HAP-1 (cell line): ENCODE data around the gene ADCY7.
A peak's percentile ranks its signal among the peaks of the same experiment; 100 is the strongest.

Experiments
- DNase-seq, 2 experiments: peaks; one replicate each; pipeline ENCODE4 v3.0.0-alpha.2; 2016 to 2020; ENCODE audit warnings: low spot score in 2 of 2
- H3K27me3 ChIP-seq: fragments of 250-450 bp; sonication (Bioruptor Pico); 2 replicates; pipeline ENCODE4 v1.5.1; 2020; ENCODE audit warnings: low read depth, mild to moderate bottlenecking, moderate library complexity
- H3K36me3 ChIP-seq: fragments of 250-450 bp; sonication (Bioruptor Pico); replicated peaks from 2 replicates; pipeline ENCODE4 v1.5.1; 2020; ENCODE audit warnings: mild to moderate bottlenecking
- H3K4me1 ChIP-seq: fragments of 250-450 bp; sonication (Bioruptor Pico); 2 replicates; pipeline ENCODE4 v1.5.1; 2020; ENCODE audit warnings: mild to moderate bottlenecking
- H3K4me3 ChIP-seq: fragments of 250-450 bp; sonication (Bioruptor Pico); 2 replicates; pipeline ENCODE4 v1.5.1; 2020; ENCODE audit warnings: mild to moderate bottlenecking, moderate library complexity
- H3K9me3 ChIP-seq: fragments of 250-450 bp; sonication (Bioruptor Pico); 2 replicates; pipeline ENCODE4 v1.5.1; 2020; ENCODE audit warnings: mild to moderate bottlenecking, moderate library complexity
- in situ Hi-C: fragments of 300-500 bp; cut with MboI; formaldehyde crosslinking; loops from 3 replicates; pipeline ENCODE4 v1.14.3; 2020; ENCODE audit warnings: low sequenced_read_pairs, inconsistent platforms, mixed read lengths

The ADCY7 gene

DNA sequence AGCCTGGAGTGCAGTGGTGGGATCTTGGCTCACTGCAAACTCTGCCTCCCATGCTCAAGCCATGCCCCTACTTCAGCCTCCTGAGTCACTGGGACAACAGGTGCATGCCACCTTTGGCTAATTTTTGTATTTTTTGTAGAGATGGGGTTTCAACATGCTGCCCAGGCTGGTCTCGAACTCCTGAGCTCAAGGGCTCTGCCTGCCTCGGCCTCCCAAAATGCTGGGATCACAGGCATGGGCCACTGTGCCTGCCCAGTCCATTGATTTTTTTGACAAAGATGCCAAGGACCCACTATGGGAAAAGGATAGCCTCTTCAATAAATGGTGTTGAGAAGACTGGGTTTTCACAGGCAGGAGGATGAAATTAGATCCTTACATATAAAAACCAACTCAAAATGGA, 10.8 kb upstream of the ADCY7 start:
- in situ Hi-C loops: no loop called here
- no peak for DNase-seq
- Histone ChIP-seq H3K36me3 (no peaks in the 10 kb centered on the region; the same call in 1 of the 2 replicates), H3K9me3 (no peaks in the 10 kb centered on the region), H3K4me3 (no peak overlapping the region), H3K27me3 (no peaks in the 10 kb centered on the region), H3K4me1 (peaks cover 10% of the 10 kb centered on the region)

DNA sequence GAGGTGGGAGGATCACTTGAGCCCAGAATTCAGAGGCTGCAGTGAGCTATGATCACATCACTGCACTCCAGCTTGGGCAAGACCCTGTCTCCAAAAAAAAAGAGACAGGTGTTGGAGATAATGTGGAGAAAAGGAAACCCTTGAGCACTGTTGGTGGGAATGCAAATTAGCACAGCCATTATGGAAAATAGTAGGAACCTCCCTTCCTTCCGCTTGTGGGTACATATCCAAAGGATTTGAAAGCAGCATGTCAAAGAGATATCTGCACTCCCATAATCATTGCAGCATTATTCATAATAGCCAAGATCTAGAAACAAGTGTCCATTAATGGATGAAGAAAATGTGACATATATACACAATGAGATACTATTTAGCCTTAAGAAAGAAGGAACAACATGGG, 9.7 kb upstream of the ADCY7 start:
- Histone ChIP-seq H3K4me3 (no peak overlapping the region), H3K9me3 (no peaks in the 10 kb centered on the region), H3K27me3 (no peaks in the 10 kb centered on the region), H3K36me3 (no peaks in the 10 kb centered on the region; the same call in 1 of the 2 replicates), H3K4me1 (peaks cover 10% of the 10 kb centered on the region)
- in situ Hi-C loops: no loop called here
- DNase-seq: no peak

DNA sequence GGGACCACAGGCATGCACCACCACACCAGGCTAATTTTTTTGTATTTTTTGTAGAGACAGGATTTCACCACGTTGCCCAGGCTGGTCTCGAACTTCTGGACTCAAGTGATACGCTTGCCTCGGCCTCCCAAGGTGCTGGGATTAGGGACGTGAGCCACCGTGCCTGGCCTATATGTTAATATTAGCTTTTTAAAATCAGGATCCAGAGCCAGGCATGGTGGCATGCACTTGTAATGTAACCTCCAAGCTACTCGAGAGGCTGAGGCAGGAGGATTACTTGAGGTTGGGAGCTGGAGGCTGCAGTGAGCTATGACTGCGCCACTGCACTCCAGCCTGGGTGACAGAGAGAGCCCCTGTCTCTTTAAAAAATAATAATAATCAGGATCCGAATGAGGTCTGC, 8.5 kb upstream of the ADCY7 start:
- Histone ChIP-seq H3K27me3 (no peaks in the 10 kb centered on the region), H3K4me3 (no peak overlapping the region), H3K4me1 (peaks cover 10% of the 10 kb centered on the region), H3K36me3 (no peaks in the 10 kb centered on the region; the same call in 1 of the 2 replicates), H3K9me3 (no peaks in the 10 kb centered on the region)
- in situ Hi-C loops: no loop called here
- DNase-seq: no peak

DNA sequence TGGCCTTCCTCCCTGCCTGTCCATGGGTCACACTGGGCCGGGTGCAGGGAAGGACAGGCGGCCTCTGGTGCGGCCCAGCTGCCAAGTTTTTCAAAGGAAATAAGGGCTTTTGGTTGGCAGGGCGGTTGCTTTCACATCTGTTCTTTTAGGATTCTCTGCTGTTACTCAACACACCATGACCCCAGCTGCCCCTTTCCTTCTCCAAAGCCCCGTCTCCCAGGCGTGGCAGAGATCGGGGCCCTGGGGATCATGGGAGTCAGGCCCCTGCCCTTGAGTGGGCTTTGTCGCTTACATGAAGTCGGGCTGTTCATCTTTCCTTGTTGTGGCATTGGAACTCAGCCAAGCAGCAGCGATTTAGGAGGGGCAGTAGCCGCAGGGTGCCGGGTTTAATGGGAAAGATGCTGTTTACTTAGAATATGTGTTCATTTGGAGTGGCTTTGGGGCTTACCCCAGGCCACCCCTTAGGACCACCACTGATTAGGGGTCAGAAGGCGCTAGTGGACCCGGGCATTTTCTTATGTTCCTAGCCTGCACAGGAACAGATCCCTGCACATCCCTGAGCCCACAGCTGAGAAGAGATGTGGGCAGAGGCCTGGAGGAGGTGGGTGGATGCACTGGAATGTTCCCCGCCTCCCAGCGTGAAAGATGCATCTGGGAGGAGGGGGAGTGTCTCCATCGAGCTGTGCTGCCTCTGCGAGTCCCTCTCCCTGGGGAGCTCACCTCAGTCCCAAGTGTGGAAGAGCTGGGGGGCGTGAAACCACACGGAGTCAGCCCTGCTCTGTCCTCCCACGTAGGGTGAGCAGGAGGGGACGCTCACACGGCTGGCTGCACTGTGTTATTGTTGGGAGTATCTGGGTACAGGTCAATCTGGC, 6.8 kb upstream of the ADCY7 start:
- Histone ChIP-seq H3K4me3 (no peak overlapping the region), H3K9me3 (no peaks in the 10 kb centered on the region), H3K27me3 (no peaks in the 10 kb centered on the region), H3K4me1 (peaks cover 8% of the 10 kb centered on the region), H3K36me3 (peaks cover 5% of the 10 kb centered on the region; the same call in 1 of the 2 replicates)
- in situ Hi-C loops: no loop called here
- peak in 1 of 2 experiments; percentile 61 for DNase-seq

DNA sequence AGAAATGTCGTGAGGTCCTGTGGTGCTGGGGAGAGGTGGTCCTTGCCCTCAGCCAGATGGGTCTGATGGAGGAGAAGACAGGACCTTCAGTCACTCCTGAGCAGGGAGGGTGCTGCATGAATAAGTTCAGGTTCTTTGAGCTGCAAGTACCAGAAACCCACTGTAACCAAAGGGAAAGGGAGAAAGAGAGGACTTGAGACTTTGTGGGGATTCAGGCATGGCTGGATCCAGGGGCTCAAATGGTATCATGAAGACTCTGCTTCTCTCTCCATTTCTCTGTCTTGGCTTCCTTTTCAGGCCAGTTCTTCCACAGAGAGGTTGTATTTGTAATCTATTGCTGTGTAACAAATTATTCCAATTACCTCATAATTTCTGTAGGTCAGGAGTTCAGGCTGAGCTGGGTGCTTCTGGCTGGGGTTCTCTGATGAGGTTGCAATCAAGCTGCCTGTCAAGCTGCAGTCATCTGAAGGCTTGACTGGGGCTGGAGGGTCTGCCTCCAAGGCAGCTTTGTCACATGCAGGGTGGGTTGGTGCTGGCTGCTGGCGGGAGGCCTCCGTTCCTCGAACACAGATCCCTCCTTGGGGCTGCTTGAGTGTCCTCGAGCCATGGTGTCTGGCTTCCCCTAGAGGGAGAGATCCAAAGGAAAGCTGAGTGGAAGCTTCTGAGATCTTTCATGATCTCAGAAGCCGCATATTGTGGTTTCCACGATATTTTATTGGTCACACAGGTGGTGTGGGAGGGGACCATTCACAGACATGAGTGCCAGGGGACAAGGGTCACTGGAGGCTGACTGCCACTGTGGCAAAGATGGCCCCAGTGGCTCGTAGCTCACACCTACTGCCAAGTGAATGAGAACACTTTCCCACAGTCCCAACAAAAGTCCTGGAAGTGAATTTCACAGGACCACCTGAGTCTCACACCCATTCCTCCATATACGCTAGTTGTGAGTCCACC, 5.9 kb upstream of the ADCY7 start:
- H3K4me3 ChIP-seq: no peak overlapping the region
- DNase-seq: no peak
- peaks cover 8% of the 10 kb centered on the region for H3K4me1 ChIP-seq
- H3K27me3 ChIP-seq: no peaks in the 10 kb centered on the region
- H3K9me3 ChIP-seq: no peaks in the 10 kb centered on the region
- in situ Hi-C loops: no loop called here
- H3K36me3 ChIP-seq: peaks cover 5% of the 10 kb centered on the region; the same call in 1 of the 2 replicates

DNA sequence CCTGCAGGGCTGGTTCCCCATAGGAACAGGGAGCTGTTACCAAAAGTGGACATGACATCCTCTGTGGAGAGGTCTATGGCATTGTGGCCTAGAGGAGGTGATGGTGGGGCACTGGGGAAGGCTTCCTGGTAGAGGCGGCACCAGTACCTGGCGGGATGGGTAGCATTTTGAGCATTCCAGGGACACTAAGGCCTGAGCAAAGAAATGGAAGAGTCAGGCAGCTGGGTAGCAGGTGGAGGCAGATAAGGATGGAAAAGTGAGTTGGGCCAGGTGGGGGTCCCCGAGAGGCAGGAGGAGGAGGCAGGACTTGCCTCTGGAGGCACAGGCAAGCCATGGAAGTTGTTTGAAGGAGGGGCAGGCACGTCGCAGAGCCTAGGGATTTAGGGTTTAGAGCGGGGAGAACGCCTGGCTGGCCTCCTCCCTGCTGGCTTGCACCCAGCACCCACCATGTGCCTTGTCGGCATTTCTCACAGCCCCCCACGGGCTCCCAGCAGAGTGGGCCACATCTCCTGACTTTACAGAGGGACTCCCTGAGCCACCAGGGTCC, 5.1 kb upstream of the ADCY7 start:
- peaks cover 5% of the 10 kb centered on the region; the same call in 1 of the 2 replicates for H3K36me3 ChIP-seq
- in situ Hi-C loops: no loop called here
- H3K4me3 ChIP-seq: no peak overlapping the region
- no peaks in the 10 kb centered on the region for H3K9me3 ChIP-seq
- H3K27me3 ChIP-seq: no peaks in the 10 kb centered on the region
- no peak for DNase-seq
- peaks cover 8% of the 10 kb centered on the region for H3K4me1 ChIP-seq

DNA sequence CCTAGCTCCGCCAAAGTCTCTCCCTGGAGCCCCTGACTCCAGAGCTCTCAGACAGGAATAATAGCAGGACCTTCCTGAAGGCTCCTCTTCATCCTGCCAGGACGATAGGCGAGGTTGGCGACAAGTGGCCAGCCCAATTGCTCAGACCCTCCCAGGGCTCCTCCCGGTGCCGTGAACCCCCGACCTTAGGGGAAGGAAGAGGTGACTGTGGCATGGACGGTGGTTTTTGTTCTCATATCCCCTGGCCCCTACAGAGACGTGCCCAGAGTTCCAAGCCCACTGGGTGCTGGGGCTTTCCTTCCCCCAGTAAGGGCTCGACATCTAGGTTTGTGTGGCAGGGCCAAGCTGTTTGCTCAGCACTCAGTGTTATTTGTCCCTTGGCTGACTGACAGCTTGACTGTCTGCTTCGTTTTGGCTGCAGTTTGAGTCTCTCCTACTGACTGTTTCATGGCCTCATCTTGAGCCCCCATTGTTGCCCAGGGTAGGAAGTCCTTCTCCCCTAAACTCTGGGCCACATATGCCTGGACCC, 4.6 kb upstream of the ADCY7 start:
- H3K9me3 ChIP-seq: no peaks in the 10 kb centered on the region
- H3K27me3 ChIP-seq: no peaks in the 10 kb centered on the region
- peaks cover 5% of the 10 kb centered on the region; the same call in 1 of the 2 replicates for H3K36me3 ChIP-seq
- in situ Hi-C loops: no loop called here
- DNase-seq: no peak
- H3K4me3 ChIP-seq: no peak overlapping the region
- peaks cover 8% of the 10 kb centered on the region for H3K4me1 ChIP-seq

DNA sequence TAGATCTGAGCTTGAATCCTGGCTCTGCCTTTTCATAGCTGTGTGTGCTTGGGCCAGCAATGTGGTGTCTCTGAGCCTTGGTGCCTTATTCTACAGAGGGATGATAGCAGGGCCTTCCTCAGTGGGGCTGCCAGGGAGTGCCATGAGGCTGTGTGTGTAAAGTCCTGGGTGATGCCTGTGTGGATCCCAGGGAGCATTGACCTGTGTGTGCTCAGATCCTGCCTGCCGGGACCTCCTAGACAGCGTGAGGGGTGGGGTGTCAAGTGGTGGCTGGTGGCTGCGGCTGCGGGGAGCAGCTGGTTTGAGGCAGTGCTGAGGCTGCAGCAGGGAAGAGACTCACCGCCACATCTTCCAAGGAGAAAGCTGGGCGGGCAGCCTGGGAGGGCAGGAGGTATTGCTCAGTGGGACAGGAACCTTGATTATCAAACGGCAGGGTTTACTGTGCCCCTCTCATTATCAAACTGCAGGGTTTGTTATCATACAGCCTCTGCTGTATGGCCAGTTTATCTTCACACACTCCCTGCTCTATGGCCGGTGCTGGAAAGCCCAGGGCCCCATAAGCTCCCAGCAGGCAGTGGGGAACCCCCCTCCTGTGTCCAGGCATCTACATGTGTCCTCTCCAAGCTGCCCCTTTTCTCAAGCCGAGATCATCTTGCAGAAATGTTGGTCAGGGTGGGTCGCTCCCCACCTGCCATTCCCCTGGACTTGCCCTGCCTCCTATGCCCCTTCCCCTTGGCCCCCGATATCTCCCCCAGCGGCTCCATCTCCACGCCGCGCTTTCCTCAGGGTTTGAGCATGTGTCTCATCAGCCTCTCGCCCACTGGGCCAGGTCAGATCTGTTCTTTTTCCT, 3.1 kb upstream of the ADCY7 start:
- H3K9me3 ChIP-seq: no peaks in the 10 kb centered on the region
- 0 out of 2 replicates have a peak, but pooled peaks cover 5% of the 10 kb centered on the region for H3K36me3 ChIP-seq
- in situ Hi-C loops: no loop called here
- no peaks in the 10 kb centered on the region for H3K27me3 ChIP-seq
- no peak overlapping the region for H3K4me3 ChIP-seq
- no peak for DNase-seq
- peaks cover 6% of the 10 kb centered on the region for H3K4me1 ChIP-seq

DNA sequence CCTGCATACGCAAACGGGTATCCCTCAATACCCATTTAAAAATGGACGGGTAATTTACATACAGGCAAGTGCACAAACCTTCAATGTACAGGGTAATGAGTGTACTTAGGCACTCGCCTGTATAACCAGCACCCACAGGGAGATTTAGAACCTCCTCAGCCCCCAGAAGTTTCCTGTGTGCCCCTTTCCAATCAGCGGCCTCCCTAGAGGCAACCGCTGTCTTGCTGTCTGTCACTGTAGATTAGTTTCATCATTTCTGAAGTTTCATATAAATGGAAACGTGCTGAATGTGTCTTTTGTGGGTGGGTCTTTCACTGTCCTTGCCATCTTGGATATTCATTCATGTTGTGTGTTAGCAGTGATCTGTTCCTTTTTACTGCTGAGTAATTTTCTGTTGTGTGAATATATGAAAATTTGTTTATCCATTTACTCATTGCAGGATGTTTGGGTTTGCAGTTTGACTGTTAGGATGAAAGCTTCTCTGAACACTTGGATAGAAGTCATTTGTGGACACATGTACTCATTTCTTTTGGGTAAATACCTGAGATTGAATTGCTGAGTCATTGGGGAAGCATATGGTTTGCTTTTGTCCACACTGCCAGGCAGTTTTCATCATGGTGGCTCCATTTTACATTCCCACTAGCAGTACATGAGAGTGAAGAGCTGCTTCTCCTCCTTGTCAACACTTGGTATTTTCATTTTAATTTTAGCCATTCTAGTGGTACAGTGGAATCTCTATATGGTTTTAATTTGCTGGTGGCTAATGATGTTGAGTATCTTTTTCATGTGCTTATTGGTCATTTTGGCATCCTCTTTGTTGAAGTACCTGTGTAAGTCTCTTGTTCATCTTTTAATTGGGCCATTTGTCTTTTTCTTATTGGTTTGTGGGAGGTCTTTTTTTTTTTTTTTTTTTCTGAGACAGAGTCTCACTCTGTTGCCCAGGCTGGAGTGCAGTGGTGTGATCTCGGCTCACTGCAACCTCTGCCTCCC, 2.1 kb upstream of the ADCY7 start:
- no peak for DNase-seq
- peaks cover 6% of the 10 kb centered on the region for H3K4me1 ChIP-seq
- in situ Hi-C loops: no loop called here
- H3K4me3 ChIP-seq: no peak overlapping the region
- H3K36me3 ChIP-seq: 0 out of 2 replicates have a peak, but pooled peaks cover 5% of the 10 kb centered on the region
- no peaks in the 10 kb centered on the region for H3K9me3 ChIP-seq
- H3K27me3 ChIP-seq: no peaks in the 10 kb centered on the region

DNA sequence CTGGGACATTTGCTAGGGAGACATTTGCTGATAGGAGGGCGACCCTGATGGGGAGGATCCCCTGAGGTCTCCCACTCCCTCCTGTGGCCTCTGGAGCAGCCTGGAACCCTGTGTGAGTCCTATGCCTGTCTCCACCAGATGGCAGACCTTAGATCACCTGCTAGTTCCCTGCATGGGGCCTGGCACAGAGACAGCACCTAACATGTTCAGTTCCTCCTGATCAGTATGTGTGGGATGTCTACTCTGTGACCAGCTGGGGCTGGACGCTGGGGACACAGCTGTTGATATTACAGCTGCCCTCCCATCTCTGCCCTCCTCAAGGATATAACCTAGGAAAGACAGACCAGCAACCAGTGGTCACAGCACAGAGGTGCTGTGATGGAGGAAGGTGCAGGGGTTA, 1.1 kb upstream of the ADCY7 start:
- no peak for DNase-seq
- H3K27me3 ChIP-seq: no peaks in the 10 kb centered on the region
- 0 out of 2 replicates have a peak, but pooled peaks cover 5% of the 10 kb centered on the region for H3K36me3 ChIP-seq
- no peak overlapping the region for H3K4me3 ChIP-seq
- no peaks in the 10 kb centered on the region; the same call in 1 of the 2 replicates for H3K4me1 ChIP-seq
- in situ Hi-C loops: no loop called here
- H3K9me3 ChIP-seq: no peaks in the 10 kb centered on the region

DNA sequence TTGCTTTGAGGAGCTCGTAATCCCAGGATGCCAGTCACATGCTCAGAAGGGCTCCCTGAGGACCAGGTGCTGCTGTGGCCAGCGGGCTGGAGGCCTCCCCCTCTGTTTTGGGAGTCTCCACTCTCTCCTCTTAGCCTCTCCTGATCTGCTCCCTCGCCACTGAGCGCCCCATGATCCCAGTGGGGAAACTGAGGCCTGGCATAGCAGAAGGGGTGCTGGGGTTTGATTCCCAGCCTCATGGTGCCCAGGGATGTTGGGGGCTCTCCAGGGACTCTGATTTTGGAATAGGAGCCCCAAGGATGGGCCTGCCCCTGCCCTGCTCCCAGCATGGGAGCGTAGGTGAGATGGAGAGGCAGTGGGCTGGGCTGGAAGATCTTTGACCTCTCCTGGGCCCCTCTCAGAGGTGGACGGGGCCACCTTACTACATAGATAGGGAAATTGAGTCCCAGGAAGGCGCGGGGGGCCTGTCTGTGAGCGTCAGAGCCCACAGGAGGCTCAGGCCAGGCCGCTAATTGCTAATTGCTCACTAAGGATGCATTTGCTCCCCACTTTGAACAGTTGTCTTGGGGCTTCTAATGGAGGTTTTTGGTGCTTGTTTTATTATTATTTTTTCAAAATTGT, 525 bp upstream of the ADCY7 start:
- in situ Hi-C loops: no loop called here
- Histone ChIP-seq H3K4me3 (no peak overlapping the region), H3K27me3 (no peaks in the 10 kb centered on the region), H3K36me3 (0 out of 2 replicates have a peak, but pooled peaks cover 5% of the 10 kb centered on the region), H3K4me1 (no peaks in the 10 kb centered on the region; the same call in 1 of the 2 replicates), H3K9me3 (no peaks in the 10 kb centered on the region)
- DNase-seq: no peak
